Measurements from ENCODE around the gene IRAK1.

- TF ChIP-seq, protein P1, sequence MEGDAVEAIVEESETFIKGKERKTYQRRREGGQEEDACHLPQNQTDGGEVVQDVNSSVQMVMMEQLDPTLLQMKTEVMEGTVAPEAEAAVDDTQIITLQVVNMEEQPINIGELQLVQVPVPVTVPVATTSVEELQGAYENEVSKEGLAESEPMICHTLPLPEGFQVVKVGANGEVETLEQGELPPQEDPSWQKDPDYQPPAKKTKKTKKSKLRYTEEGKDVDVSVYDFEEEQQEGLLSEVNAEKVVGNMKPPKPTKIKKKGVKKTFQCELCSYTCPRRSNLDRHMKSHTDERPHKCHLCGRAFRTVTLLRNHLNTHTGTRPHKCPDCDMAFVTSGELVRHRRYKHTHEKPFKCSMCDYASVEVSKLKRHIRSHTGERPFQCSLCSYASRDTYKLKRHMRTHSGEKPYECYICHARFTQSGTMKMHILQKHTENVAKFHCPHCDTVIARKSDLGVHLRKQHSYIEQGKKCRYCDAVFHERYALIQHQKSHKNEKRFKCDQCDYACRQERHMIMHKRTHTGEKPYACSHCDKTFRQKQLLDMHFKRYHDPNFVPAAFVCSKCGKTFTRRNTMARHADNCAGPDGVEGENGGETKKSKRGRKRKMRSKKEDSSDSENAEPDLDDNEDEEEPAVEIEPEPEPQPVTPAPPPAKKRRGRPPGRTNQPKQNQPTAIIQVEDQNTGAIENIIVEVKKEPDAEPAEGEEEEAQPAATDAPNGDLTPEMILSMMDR (IDR thresholded peaks at IDR 0.05; ENCODE audit: poor library complexity, severe bottlenecking) = no peak
- no peak for TF ChIP-seq EZH2 (IDR thresholded peaks at IDR 0.05; ENCODE audit: borderline replicate concordance, insufficient read depth, low read length, poor library complexity, severe bottlenecking)
Measured at GRCh38 chrX:153966841-153967535, 52.7 kb downstream of the IRAK1 start.
